ENCODE measurements around the gene MRTFA.

- TF ChIP-seq POLR2A (IDR thresholded peaks at IDR 0.05), result no peak
- TF ChIP-seq CTCF (IDR thresholded peaks at IDR 0.05), result no peak
Measured at GRCh38 chr22:40507491-40507890, 129.0 kb downstream of the MRTFA start.
